A549 (cell line): ENCODE data around the gene BZW1. TPM values are rescaled to one million over a fixed set of nuclear protein-coding genes. Genes with fewer than 3 reads are reported as not detected.
A peak's percentile ranks its signal among the peaks of the same experiment; 100 is the strongest.

Source experiments
- ATAC-seq, 2 experiments: fragments of 200-7000 bp in 1 of 2; fragments of >200 bp in 1 of 2; cut with Nextera tagmentation in 1 of 2; cut with Tn5 transposase in 1 of 2; 3 replicates each; pipeline versions ENCODE4 v1.8.0 to v1.9.1; 2018 to 2020; ENCODE audit warnings: mild to moderate bottlenecking in 1 of 2, moderate library complexity in 1 of 2
- CTCF ChIA-PET: fragments of 300-600 bp; sonication (Branson Sonifier 250); formaldehyde crosslinking; extraction: SDS; loops from one replicate; lab custom pipeline; 2021; ENCODE audit warnings: antibody characterized with exemption, inconsistent platforms; lab: Yijun Ruan, JAX
- POLR2A ChIA-PET: fragments of 350-600 bp; formaldehyde crosslinking; extraction: SDS; loops from one replicate; lab custom pipeline; 2021; ENCODE audit warnings: antibody characterized with exemption, inconsistent platforms; lab: Yijun Ruan, JAX
- DNase-seq, 2 experiments: peaks; one replicate each; pipeline versions ENCODE4 v3.0.0 to v3.0.0-alpha.2; 2011 to 2016; ENCODE audit warnings: low read depth in 1 of 2, low spot score in 1 of 2
- FAIRE-seq: peaks from 2 replicates; lab custom pipeline; 2011; peaks lifted over from hg19 to GRCh38; lab: Jason Lieb, UNC
- H3K27ac ChIP-seq, 2 experiments: fragments of >200 bp; sonication (Bioruptor Twin); formaldehyde crosslinking; 3 replicates each; pipeline ENCODE4 v1.5.1; 2016 to 2017
- H3K4me1 ChIP-seq: fragments of >200 bp; sonication (Bioruptor Twin); formaldehyde crosslinking; 3 replicates; pipeline ENCODE4 v1.6.1; 2016
- H3K4me2 ChIP-seq: fragments of >200 bp; sonication (Bioruptor Twin); formaldehyde crosslinking; 3 replicates; pipeline ENCODE4 v1.6.1; 2016
- H3K4me3 ChIP-seq: fragments of >200 bp; sonication (Bioruptor Twin); formaldehyde crosslinking; 3 replicates; pipeline ENCODE4 v1.5.1; 2016
- H3K9me3 ChIP-seq: fragments of >200 bp; sonication (Bioruptor Twin); formaldehyde crosslinking; 3 replicates; pipeline ENCODE4 v1.6.1; 2016
- BHLHE40 ChIP-seq: IDR thresholded peaks from 2 replicates; pipeline ENCODE4 v1.6.1; 2012; ENCODE audit warnings: low read depth, low read length, inconsistent platforms
- CHD2 ChIP-seq: fragments of 150-350 bp; IDR thresholded peaks from 2 replicates; pipeline ENCODE4 v1.6.1; 2014; ENCODE audit warnings: low read length; ENCODE audit not compliant: partially characterized antibody
- CTCF ChIP-seq: fragments of >200 bp; sonication (Bioruptor Twin); formaldehyde crosslinking; IDR thresholded peaks from 3 replicates; pipeline ENCODE4 v1.5.1; 2016
- EHF ChIP-seq: fragments of 250-450 bp; sonication (Bioruptor Pico); IDR thresholded peaks from 2 replicates; pipeline ENCODE4 v1.5.0; 2020; ENCODE audit warnings: mild to moderate bottlenecking
- ESRRA ChIP-seq: fragments of 150-350 bp; IDR thresholded peaks from 2 replicates; pipeline ENCODE4 v1.6.1; 2014; ENCODE audit warnings: mild to moderate bottlenecking, low read length, borderline replicate concordance
- HDAC2 ChIP-seq: fragments of 200-600 bp; sonication (generic); IDR thresholded peaks from 2 replicates; pipeline ENCODE4 v1.6.1; 2016
- HES2 ChIP-seq: fragments of >200 bp; sonication (Bioruptor Twin); formaldehyde crosslinking; IDR thresholded peaks from 2 replicates; pipeline ENCODE4 v1.6.1; 2016
- HOXA7 ChIP-seq: fragments of 250-450 bp; sonication (Bioruptor Pico); IDR thresholded peaks from 2 replicates; pipeline ENCODE4 v1.5.0; 2020; ENCODE audit warnings: mild to moderate bottlenecking, moderate library complexity
- KDM1A ChIP-seq: fragments of 200-600 bp; sonication (generic); IDR thresholded peaks from 2 replicates; pipeline ENCODE4 v1.6.1; 2016; ENCODE audit warnings: low read depth, mild to moderate bottlenecking
- POLR2A ChIP-seq: IDR thresholded peaks from 2 replicates; pipeline ENCODE4 v1.6.1; 2012; ENCODE audit warnings: mild to moderate bottlenecking, low read length
- POLR2AphosphoS2 ChIP-seq: conservative IDR thresholded peaks from 2 replicates; pipeline ENCODE4 v1.6.1; 2012; ENCODE audit warnings: low read length, improper control_type of control experiment, inconsistent platforms
- REST ChIP-seq: fragments of 200-600 bp; sonication (generic); IDR thresholded peaks from 2 replicates; pipeline ENCODE4 v1.6.1; 2016; ENCODE audit warnings: antibody characterized with exemption, mild to moderate bottlenecking, moderate library complexity
- RFX5 ChIP-seq: fragments of 450-650 bp; IDR thresholded peaks from 2 replicates; pipeline ENCODE4 v1.7.1; 2014; ENCODE audit warnings: antibody characterized with exemption, mild to moderate bottlenecking, moderate library complexity
- RNF2 ChIP-seq: fragments of 200-600 bp; sonication (generic); IDR thresholded peaks from 2 replicates; pipeline ENCODE4 v1.6.1; 2016; ENCODE audit warnings: low read depth, mild to moderate bottlenecking, antibody characterized with exemption, moderate library complexity, borderline replicate concordance
- ZC3H11A ChIP-seq: fragments of 450-650 bp; IDR thresholded peaks from 2 replicates; pipeline ENCODE4 v1.6.1; 2014; ENCODE audit warnings: antibody characterized with exemption, mild to moderate bottlenecking
- WGBS: methylation state at CpG from one replicate; pipeline ENCODE4 v1.1.6; 2017; ENCODE audit errors: missing lambda C conversion rate; 5-methylcytosine and 5-hydroxymethylcytosine counted together
- polyA plus RNA-seq, 4 experiments: library from polyadenylated mRNA; depleted of rRNA in 3 of 4; stranded (reverse); fragments of >200 nt; fragmentation: RNase III in 1 of 4; extraction: RNeasy Plus Mini Kit Qiagen cat#74134 plus additional on column Dnase treatment in 1 of 4; gene quantifications; 2 replicates in 3 of 4; 3 replicates in 1 of 4; pipeline ENCODE4 v1.2.3, GENCODE V29; 2011 to 2017

Gene BZW1
- polyA plus RNA-seq, 2 of the 4 experiments (the other 2 are of a cell fraction) = 401 to 439 TPM

GRCh38 chr2:200767111-200767885, 44.4 kb upstream of the BZW1 start:
- no peaks in the 10 kb centered on the region; the same call in 2 of the 3 replicates for H3K9me3 ChIP-seq
- 82% methylated on average over 12 of the region's 12 CpGs for WGBS
- POLR2A ChIA-PET = no interaction called here
- H3K4me1 ChIP-seq = peaks cover 49% of the 10 kb centered on the region
- CTCF ChIA-PET = interaction anchor here (0.6 to 1.8 kb wide), 7 partner anchors 16 to 467 kb away, joined by 3 to 5 read pairs (median 4); no protein-coding TSS in a partner anchor
- no peak overlapping the region for H3K4me3 ChIP-seq
- FAIRE-seq (no peak), DNase-seq (no peak), ATAC-seq (no peak)
- 0 out of 3 replicates have a peak overlapping the region, but pooled peaks have one; percentile 3 for H3K4me2 ChIP-seq
- H3K27ac ChIP-seq = peak overlapping the region; percentile 85 to 88
- TF ChIP-seq HDAC2 = no peak
- no peak for TF ChIP-seq ESRRA
- no peak for TF ChIP-seq REST
- no peak for TF ChIP-seq EHF (CRISPR knock-in tag)
- TF ChIP-seq KDM1A = no peak
- no peak for TF ChIP-seq ZC3H11A
- TF ChIP-seq POLR2AphosphoS2 = no peak
- no peak for TF ChIP-seq HOXA7 (CRISPR knock-in tag)

- no peak for FAIRE-seq
- POLR2A ChIA-PET = no interaction called here
- H3K4me3 ChIP-seq = no peak overlapping the region
- H3K9me3 ChIP-seq = peaks cover 16% of the 10 kb centered on the region; the same call in 1 of the 3 replicates
- no peak for DNase-seq
- peak overlapping the region in 1 of 2 experiments; percentile 20; a peak in 2 of 6 replicates for H3K27ac ChIP-seq
- no peak for TF ChIP-seq CTCF
- TF ChIP-seq BHLHE40 = no peak
- TF ChIP-seq HES2 = no peak
- no peak for ATAC-seq
- CTCF ChIA-PET = interaction anchor here (1.0 kb wide), 1 partner anchor 15 kb away, joined by 3 read pairs; no protein-coding TSS in a partner anchor
- H3K4me1 ChIP-seq = peaks cover 28% of the 10 kb centered on the region
- H3K4me2 ChIP-seq = no peak overlapping the region
- 93% methylated on average over 6 of the region's 6 CpGs for WGBS
These were observed 40.9 kb upstream of the BZW1 start for GRCh38 chr2:200770847-200771246.

GRCh38 chr2:200772620-200773019, 39.1 kb upstream of the BZW1 start:
- ChIA-PET POLR2A (no interaction called here), CTCF (no interaction called here)
- no peak overlapping the region for H3K4me2 ChIP-seq
- WGBS = 85% methylated on average over 2 of the region's 2 CpGs
- ATAC-seq = no peak
- TF ChIP-seq POLR2A (no peak), HES2 (no peak), RFX5 (no peak), HOXA7 (CRISPR knock-in tag) (no peak), CHD2 (no peak), RNF2 (no peak)
- TF ChIP-seq, all 56 proteins: peak for 0
- Histone ChIP-seq H3K27ac (no peak overlapping the region), H3K4me1 (peaks cover 28% of the 10 kb centered on the region), H3K4me3 (no peak overlapping the region), H3K9me3 (peaks cover 16% of the 10 kb centered on the region; the same call in 1 of the 3 replicates)
- FAIRE-seq (no peak), DNase-seq (no peak)
